Measurements from ENCODE around the gene RAB31. TPM values are rescaled to one million over a fixed set of nuclear protein-coding genes. Genes with fewer than 3 reads are reported as not detected.

Gene RAB31
- total and polyA plus RNA-seq, 2 of the 13 experiments (the other 11 are each of a cell fraction or from before 2014, with no cell fraction given), result 1.1 to 1.7 TPM

GRCh38 chr18:9869715-9870430 is 161.8 kb downstream of the RAB31 start (continued):
- TF ChIP-seq MAFF (IDR thresholded peaks at IDR 0.05; ENCODE audit: low read depth, low read length) (peak; percentile 93), HNF1A (IDR thresholded peaks at IDR 0.05; ENCODE audit: low read depth) (no peak), HNF1A (CRISPR knock-in tag; IDR thresholded peaks at IDR 0.05; ENCODE audit: borderline replicate concordance) (peak; percentile 81; the same call in 1 of the 2 replicates), TMF1 (CRISPR knock-in tag; IDR thresholded peaks at IDR 0.05; ENCODE audit: low read depth) (no peak), ZHX2 (IDR thresholded peaks at IDR 0.05; ENCODE audit: low read depth) (no peak), ZHX2 (CRISPR knock-in tag; IDR thresholded peaks at IDR 0.05; ENCODE audit: borderline replicate concordance) (no peak), ZNF598 (CRISPR knock-in tag; IDR thresholded peaks at IDR 0.05; ENCODE audit: borderline replicate concordance) (no peak), ATF5 (CRISPR knock-in tag; IDR thresholded peaks at IDR 0.05; ENCODE audit: low read depth) (no peak), HNRNPLL (IDR thresholded peaks at IDR 0.05; ENCODE audit: low read depth, low read length, poor library complexity, severe bottlenecking) (no peak), NCOA1 (CRISPR knock-in tag; IDR thresholded peaks at IDR 0.05) (no peak), YY1 (IDR thresholded peaks at IDR 0.05; ENCODE audit: insufficient read depth, insufficient replicate concordance, low read depth, low read length) (peak; percentile 73), HOXA9 (CRISPR knock-in tag; IDR thresholded peaks at IDR 0.05; ENCODE audit: borderline replicate concordance) (no peak), HNRNPK (IDR thresholded peaks at IDR 0.05; ENCODE audit: low read depth, low read length, poor library complexity, severe bottlenecking) (no peak), DDIT3 (CRISPR knock-in tag; IDR thresholded peaks at IDR 0.05) (no peak), TFDP1 (CRISPR knock-in tag; IDR thresholded peaks at IDR 0.05; ENCODE audit: borderline replicate concordance) (no peak; the same call in 1 of the 2 replicates), ZNF510 (CRISPR knock-in tag; IDR thresholded peaks at IDR 0.05; ENCODE audit: low read depth) (0 out of 2 replicates have a peak, but pooled peaks have one; percentile 25)
